KOPT-K1 (cell line): Measurements from ENCODE around the gene NPSR1.
"Not testable (repeated sequence)": the region's sequence is repeated elsewhere in the genome, so short reads cannot be mapped to it uniquely, and the experiment has no call there.

ENCODE experiments used
- H3K27ac ChIP-seq: fragments of 200-600 bp; sonication (generic); 2 replicates; pipeline ENCODE4 v1.5.1; 2016; ENCODE audit warnings: antibody characterized with exemption, mild to moderate bottlenecking, low read depth, low read length; ENCODE audit not compliant: poor library complexity, severe bottlenecking
- H3K36me3 ChIP-seq: fragments of 200-600 bp; sonication (generic); 2 replicates; pipeline ENCODE4 v1.5.1; 2017; ENCODE audit warnings: antibody characterized with exemption, mild to moderate bottlenecking, low read length, moderate library complexity; ENCODE audit not compliant: insufficient read depth
- H3K9me3 ChIP-seq: fragments of 200-600 bp; sonication (generic); 2 replicates; pipeline ENCODE4 v1.5.1; 2017; ENCODE audit warnings: antibody characterized with exemption, low read length, mild to moderate bottlenecking; ENCODE audit not compliant: insufficient read depth, poor library complexity, severe bottlenecking

Gene NPSR1

GRCh38 chr7:34846976-34847375, 189.0 kb downstream of the NPSR1 start:
- Histone ChIP-seq H3K27ac (no peak overlapping the region), H3K9me3 (no peaks in the 10 kb centered on the region), H3K36me3 (no peaks in the 10 kb centered on the region)

DNA sequence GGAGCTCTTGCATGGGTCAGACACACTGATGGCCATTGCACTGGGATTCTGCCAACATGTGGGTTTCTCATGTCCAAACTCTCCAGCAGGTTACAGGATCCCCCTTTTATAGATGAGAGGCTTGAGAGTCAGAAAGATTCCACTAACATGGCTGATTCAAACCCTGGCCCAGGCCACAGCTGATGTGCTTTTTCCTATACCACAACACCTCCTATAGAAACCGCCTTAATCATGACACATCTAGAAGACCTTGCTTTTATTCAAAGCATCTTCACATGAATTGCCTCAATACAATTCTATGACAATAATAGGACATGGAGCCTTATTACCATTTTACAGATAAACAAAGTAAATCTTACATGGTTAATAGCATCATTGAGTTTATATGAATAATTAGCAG, 190.7 kb downstream of the NPSR1 start:
- Histone ChIP-seq H3K9me3 (no peaks in the 10 kb centered on the region), H3K27ac (no peak overlapping the region), H3K36me3 (no peaks in the 10 kb centered on the region)

DNA sequence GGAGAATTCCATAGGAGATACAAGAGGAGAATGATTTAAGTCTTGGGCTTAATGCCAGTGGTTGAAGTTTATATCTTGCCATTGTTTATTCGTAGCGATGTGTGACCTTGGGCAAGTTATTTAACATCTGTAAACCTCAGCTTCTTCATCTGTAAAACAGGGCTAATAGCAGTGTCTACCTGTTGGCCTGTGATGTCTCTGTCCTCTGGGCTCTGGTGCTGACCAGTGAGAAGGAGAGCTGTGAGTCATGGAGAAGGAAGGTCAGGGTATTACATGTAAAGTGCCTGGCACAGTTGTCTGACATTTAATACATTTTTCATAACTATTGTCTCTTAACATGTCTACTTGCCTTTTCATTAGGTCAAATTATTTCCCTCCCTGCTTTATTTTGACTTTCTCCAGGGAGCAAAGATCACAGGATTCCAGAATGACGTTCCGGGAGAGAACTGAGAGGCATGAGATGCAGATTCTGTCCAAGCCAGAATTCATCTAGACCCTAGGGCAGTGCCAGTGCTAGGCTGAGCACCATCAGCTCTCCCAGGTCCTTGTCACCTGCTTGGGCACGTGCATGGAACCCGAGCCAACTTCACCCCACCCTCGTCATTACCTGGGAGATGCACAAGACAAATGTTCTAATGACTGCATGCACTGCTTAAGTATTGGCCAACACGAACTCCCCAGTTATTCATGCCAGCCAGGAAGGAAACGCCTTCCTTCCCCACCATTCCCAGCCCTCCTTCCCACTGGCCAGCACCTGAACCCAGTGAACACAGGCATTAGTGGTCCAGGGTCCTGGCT, 191.3 kb downstream of the NPSR1 start:
- H3K27ac ChIP-seq, result no peak overlapping the region
- H3K36me3 ChIP-seq, result no peaks in the 10 kb centered on the region
- no peaks in the 10 kb centered on the region for H3K9me3 ChIP-seq

DNA sequence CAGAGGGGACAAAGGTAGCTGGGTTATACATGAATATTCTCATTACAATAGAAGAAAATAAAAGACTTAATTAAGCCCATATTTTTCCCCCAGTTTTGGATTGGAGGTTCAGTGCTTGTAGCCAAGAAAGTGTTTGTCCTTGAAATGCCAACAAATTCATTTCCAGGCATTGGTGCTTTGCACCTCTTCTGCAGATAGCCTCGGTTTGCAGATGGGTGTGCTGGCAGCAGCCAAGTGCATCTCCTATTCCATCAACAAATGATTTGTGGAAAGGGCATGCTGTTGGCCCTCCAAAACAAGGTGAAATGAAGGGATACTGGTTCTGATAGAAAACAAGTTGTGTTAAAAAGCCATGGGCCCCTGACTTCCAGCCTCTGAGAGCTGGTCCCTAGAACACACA, 192.0 kb downstream of the NPSR1 start:
- no peaks in the 10 kb centered on the region for H3K36me3 ChIP-seq
- no peak overlapping the region for H3K27ac ChIP-seq
- H3K9me3 ChIP-seq, result no peaks in the 10 kb centered on the region

- Histone ChIP-seq H3K9me3 (no peaks in the 10 kb centered on the region), H3K36me3 (no peaks in the 10 kb centered on the region), H3K27ac (no peak overlapping the region)
Observed at GRCh38 chr7:34850681-34851080, 192.7 kb downstream of the NPSR1 start.

GRCh38 chr7:34851431-34851830, 193.4 kb downstream of the NPSR1 start:
- Histone ChIP-seq H3K36me3 (no peaks in the 10 kb centered on the region), H3K9me3 (no peaks in the 10 kb centered on the region), H3K27ac (no peak overlapping the region)

GRCh38 chr7:34858444-34858843, 200.4 kb downstream of the NPSR1 start:
- not testable (repeated sequence) for H3K27ac ChIP-seq, H3K36me3 ChIP-seq, H3K9me3 ChIP-seq

DNA sequence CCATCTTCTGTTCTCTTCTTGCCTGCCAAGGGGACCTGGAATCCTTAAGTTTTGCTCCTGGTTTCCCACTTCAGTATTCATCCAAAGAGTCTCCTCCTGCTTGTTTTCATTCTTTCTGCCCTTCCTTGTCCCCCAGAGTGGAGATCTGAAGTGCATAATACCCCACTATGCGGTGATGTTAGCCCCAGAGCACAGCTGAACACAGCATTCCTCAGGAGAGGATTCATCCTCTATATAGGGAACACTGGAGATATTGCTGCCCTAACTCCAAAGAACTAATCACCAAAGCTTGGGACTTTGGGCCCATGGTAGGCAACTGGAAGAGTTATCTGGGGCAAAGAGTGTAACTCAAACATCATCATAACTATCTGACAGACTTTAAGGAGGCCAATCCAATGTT, 201.3 kb downstream of the NPSR1 start:
- H3K27ac ChIP-seq, H3K36me3 ChIP-seq, H3K9me3 ChIP-seq: not testable (repeated sequence)

GRCh38 chr7:34866222-34866621, 208.2 kb downstream of the NPSR1 start:
- not testable (repeated sequence) for H3K36me3 ChIP-seq, H3K27ac ChIP-seq

DNA sequence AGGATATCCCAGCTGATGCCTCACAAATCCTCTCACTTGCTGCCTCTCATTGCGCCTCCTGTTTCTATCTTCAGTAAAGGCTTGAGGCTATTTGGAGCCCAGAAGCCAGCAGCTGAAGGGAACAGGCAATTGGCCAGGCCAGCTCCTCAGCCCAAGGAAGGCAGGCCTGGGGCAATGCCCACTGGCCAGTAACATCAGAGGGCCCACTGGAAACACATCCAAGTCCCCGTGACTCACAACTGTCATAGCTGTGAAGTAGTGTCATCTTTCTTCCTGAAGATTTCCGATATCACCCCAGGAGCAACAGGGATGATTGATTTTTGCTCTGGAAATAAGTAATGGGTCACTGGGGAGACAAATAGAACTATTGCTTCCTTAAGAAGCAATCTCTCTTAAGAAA, 209.3 kb downstream of the NPSR1 start:
- H3K36me3 ChIP-seq, H3K27ac ChIP-seq, H3K9me3 ChIP-seq: not testable (repeated sequence)

More at GRCh38 chr7:34866222-34866621, 208.2 kb downstream of the NPSR1 start:
- H3K9me3 ChIP-seq, result not testable (repeated sequence)

DNA sequence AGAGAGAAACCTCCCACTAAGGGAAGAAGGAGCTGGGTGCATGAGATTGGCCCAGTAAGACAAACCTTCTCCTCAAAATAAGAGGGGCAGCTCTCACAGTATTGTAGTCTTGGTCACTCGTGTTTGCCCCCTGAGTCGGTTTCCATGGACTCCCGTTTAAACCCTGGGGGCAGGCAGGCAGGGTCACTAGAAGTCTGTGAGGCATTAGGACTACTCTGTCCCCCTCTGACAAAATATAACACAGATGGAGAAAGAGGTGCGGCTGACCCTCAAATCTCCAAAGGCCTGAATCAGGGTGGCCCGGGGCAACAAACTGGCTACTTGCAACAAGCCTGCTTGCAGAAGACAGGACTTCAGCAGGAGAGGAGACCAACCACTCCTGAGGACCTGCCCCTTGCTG, 210.6 kb downstream of the NPSR1 start:
- not testable (repeated sequence) for H3K9me3 ChIP-seq, H3K27ac ChIP-seq, H3K36me3 ChIP-seq

GRCh38 chr7:34869057-34869456, 211.0 kb downstream of the NPSR1 start:
- Histone ChIP-seq H3K9me3 (no peaks in the 10 kb centered on the region), H3K36me3 (no peaks in the 10 kb centered on the region), H3K27ac (no peak overlapping the region)

DNA sequence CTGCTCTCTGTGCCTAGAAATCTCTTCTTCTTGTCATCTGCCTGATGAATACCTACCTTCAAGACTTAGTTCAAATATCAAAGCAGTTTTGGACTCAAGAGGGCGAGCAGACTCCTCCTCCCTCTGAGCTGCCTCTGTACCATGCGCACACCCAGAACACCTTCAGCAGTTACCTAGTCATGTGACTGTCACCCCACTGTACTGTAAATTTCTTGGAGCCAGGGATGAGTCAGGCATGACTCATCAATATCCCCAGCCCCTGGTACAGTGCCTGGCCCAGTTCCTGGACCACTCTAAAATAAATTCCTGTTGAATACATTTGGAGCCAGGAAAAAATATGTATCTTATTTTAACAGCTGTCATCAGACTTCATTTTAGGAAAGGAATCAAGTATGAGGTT, 212.0 kb downstream of the NPSR1 start:
- H3K9me3 ChIP-seq, H3K27ac ChIP-seq, H3K36me3 ChIP-seq: not testable (repeated sequence)

- H3K27ac ChIP-seq, H3K9me3 ChIP-seq, H3K36me3 ChIP-seq: not testable (repeated sequence)
Observed at GRCh38 chr7:34874329-34874728, 216.3 kb downstream of the NPSR1 start.

DNA sequence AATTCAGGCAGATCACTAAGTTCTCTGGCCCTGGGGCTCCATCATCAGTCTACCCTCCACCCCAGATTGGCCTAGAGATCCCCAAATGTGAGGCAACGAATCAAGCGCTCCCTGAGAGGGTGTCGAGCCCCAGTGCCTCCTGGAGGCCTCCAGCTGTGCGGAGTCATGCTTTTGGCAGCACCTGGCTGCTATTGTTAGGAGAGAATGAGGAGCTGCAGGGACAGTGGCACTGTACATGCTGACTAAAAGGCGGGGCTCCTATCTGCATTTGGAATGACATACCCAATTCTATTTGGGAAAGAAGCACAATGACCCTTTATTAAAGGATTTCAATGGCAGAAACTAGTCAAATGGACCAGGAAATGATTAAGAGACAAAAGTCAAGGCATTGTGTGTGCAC, 217.5 kb downstream of the NPSR1 start:
- H3K27ac ChIP-seq, result no peak overlapping the region
- no peaks in the 10 kb centered on the region for H3K9me3 ChIP-seq
- no peaks in the 10 kb centered on the region for H3K36me3 ChIP-seq

DNA sequence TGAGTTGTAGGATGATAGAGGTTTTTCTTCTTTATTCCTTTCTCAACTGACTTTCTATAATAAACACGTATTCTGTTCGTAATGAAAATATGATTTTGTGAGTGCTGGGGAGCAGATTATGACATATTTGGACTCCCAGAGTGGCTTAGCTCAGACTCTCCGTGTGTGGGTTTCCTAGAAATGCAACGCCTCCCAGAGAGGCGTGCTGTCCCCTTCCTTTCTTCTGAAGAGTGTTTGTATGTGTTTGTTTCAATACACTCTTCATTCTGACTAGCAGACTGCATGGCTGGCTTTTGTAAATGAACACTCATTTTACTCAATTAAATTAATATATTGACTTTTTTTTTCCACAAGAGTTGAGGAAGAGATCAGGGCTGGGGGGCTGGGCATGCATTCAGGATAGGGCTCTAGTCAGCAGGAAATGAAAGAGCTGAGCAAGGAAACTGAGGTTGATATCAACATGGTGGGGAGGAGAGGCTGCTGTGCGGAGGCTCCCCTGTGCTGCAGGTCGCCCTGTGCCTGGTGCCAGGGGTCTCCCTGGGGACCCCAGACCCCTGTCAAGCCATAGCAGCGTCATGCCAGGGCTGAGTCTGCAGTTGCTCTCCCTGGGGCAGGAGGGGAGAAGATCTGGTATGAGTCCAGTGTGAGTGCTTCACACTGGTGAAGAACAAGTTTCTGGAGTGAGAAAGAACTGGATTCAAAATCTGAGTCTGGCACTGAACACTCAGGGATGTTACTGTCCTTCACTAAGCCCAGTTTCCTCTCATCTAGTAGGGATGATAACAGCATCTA, 221.1 kb downstream of the NPSR1 start:
- H3K27ac ChIP-seq, H3K36me3 ChIP-seq: not testable (repeated sequence)
- peaks cover 15% of the 10 kb centered on the region for H3K9me3 ChIP-seq
